Measurements from ENCODE around the gene PRIMPOL.
"Not testable (repeated sequence)": the region's sequence is repeated elsewhere in the genome, so short reads cannot be mapped to it uniquely, and the experiment has no call there.

The PRIMPOL gene

GRCh38 chr4:184729946-184730345 is 80.4 kb downstream of the PRIMPOL start:
- POLR2A ChIA-PET = no interaction called here
- Histone ChIP-seq H3K9me3 (ENCODE audit: control extremely low read depth in 1 of 5, control insufficient read depth in 4 of 5, insufficient read depth in 2 of 5, low read depth in 1 of 5, low read length in 4 of 5) (peaks cover 0 to 8% (median 0%) of the 10 kb centered on the region in 5 experiments), H3K27ac (ENCODE audit: insufficient read depth in 1 of 2, low read depth in 1 of 2, low read length in 2 of 2, poor library complexity in 1 of 2, severe bottlenecking in 2 of 2) (no peak overlapping the region), H3K4me3 (ENCODE audit: control insufficient read depth in 1 of 7, extremely low read depth in 1 of 7, insufficient read depth in 4 of 7, low read depth in 2 of 7, low read length in 6 of 7) (no peak overlapping the region), H3K27me3 (replicated peaks in 2 of 5; ENCODE audit: control insufficient read depth in 4 of 5, insufficient read depth in 5 of 5, low read length in 4 of 5) (no peaks in the 10 kb centered on the region), H3K4me1 (ENCODE audit: control extremely low read depth in 1 of 4, control insufficient read depth in 4 of 4, insufficient read depth in 4 of 4, low read length in 3 of 4) (peaks cover 4 to 30% (median 19%) of the 10 kb centered on the region in 4 experiments), H3K36me3 (ENCODE audit: control insufficient read depth in 4 of 4, insufficient read depth in 4 of 4, low read length in 3 of 4) (peaks cover 9 to 61% (median 22%) of the 10 kb centered on the region in 4 experiments)
- DNase-seq = no peak
- CTCF ChIA-PET = no interaction called here
- 97% methylated on average over 4 of the region's 5 CpGs for WGBS (ENCODE audit: insufficient coverage)

GRCh38 chr4:184731056-184731455 is 81.5 kb downstream of the PRIMPOL start:
- WGBS (ENCODE audit: insufficient coverage) = 93% methylated on average over 2 of the region's 6 CpGs
- DNase-seq = no peak
- H3K4me1 ChIP-seq (ENCODE audit: control extremely low read depth in 1 of 4, control insufficient read depth in 4 of 4, insufficient read depth in 4 of 4, low read length in 3 of 4) = peaks cover 4 to 31% (median 19%) of the 10 kb centered on the region in 4 experiments
- peaks cover 0 to 8% (median 0%) of the 10 kb centered on the region in 5 experiments for H3K9me3 ChIP-seq (ENCODE audit: control extremely low read depth in 1 of 5, control insufficient read depth in 4 of 5, insufficient read depth in 2 of 5, low read depth in 1 of 5, low read length in 4 of 5)
- no peak overlapping the region for H3K27ac ChIP-seq (ENCODE audit: insufficient read depth in 1 of 2, low read depth in 1 of 2, low read length in 2 of 2, poor library complexity in 1 of 2, severe bottlenecking in 2 of 2)
- no peak overlapping the region for H3K4me3 ChIP-seq (ENCODE audit: control insufficient read depth in 1 of 7, extremely low read depth in 1 of 7, insufficient read depth in 4 of 7, low read depth in 2 of 7, low read length in 6 of 7)
- POLR2A ChIA-PET = no interaction called here
- CTCF ChIA-PET = no interaction called here
- H3K36me3 ChIP-seq (ENCODE audit: control insufficient read depth in 4 of 4, insufficient read depth in 4 of 4, low read length in 3 of 4) = peaks cover 9 to 50% (median 19%) of the 10 kb centered on the region in 4 experiments
- H3K27me3 ChIP-seq (replicated peaks in 2 of 5; ENCODE audit: control insufficient read depth in 4 of 5, insufficient read depth in 5 of 5, low read length in 4 of 5) = no peaks in the 10 kb centered on the region

GRCh38 chr4:184732126-184732525 is 82.6 kb downstream of the PRIMPOL start:
- POLR2A ChIA-PET = no interaction called here

GRCh38 chr4:184733654-184734524 is 84.4 kb downstream of the PRIMPOL start, which contains the start of gene CENPU:
CENPU (minus strand) TSS chr4:184734096; CDS start chr4:184734062, 34 bp downstream.
- Histone ChIP-seq H3K4me3 (ENCODE audit: control insufficient read depth in 1 of 7, extremely low read depth in 1 of 7, insufficient read depth in 4 of 7, low read depth in 2 of 7, low read length in 6 of 7) (peak within 1 kb of the TSS; percentile 75 to 99 (median 94)), H3K4me1 (ENCODE audit: control extremely low read depth in 1 of 4, control insufficient read depth in 4 of 4, insufficient read depth in 4 of 4, low read length in 3 of 4) (peaks cover 4 to 28% (median 18%) of the 10 kb centered on the region in 4 experiments), H3K27me3 (replicated peaks in 2 of 5; ENCODE audit: control insufficient read depth in 4 of 5, insufficient read depth in 5 of 5, low read length in 4 of 5) (no peaks in the 10 kb centered on the region), H3K36me3 (ENCODE audit: control insufficient read depth in 4 of 4, insufficient read depth in 4 of 4, low read length in 3 of 4) (peaks cover 0 to 26% (median 5%) of the 10 kb centered on the region in 4 experiments), H3K9me3 (ENCODE audit: control extremely low read depth in 1 of 5, control insufficient read depth in 4 of 5, insufficient read depth in 2 of 5, low read depth in 1 of 5, low read length in 4 of 5) (no peaks in the 10 kb centered on the region), H3K27ac (ENCODE audit: insufficient read depth in 1 of 2, low read depth in 1 of 2, low read length in 2 of 2, poor library complexity in 1 of 2, severe bottlenecking in 2 of 2) (peak within 1 kb of the TSS; percentile 15 to 75)
- CTCF ChIA-PET = interaction anchor here (0.6 to 1.7 kb wide), 11 partner anchors 11 to 471 kb away, joined by 3 to 9 read pairs (median 4); no protein-coding TSS in a partner anchor
- WGBS (ENCODE audit: insufficient coverage) = 0% methylated on average over 55 of the region's 69 CpGs
- POLR2A ChIA-PET = interaction anchor here (0.6 to 1.5 kb wide), 4 partner anchors 12 to 85 kb away, joined by 3 to 7 read pairs (median 5); partner anchors contain the start of genes CASP3 and PRIMPOL
- peak; percentile 99 for DNase-seq

More at GRCh38 chr4:184732126-184732525, 82.6 kb downstream of the PRIMPOL start:
- Histone ChIP-seq H3K9me3 (ENCODE audit: control extremely low read depth in 1 of 5, control insufficient read depth in 4 of 5, insufficient read depth in 2 of 5, low read depth in 1 of 5, low read length in 4 of 5) (peaks cover 0 to 8% (median 0%) of the 10 kb centered on the region in 5 experiments), H3K4me1 (ENCODE audit: control extremely low read depth in 1 of 4, control insufficient read depth in 4 of 4, insufficient read depth in 4 of 4, low read length in 3 of 4) (peaks cover 4 to 30% (median 17%) of the 10 kb centered on the region in 4 experiments), H3K27me3 (replicated peaks in 2 of 5; ENCODE audit: control insufficient read depth in 4 of 5, insufficient read depth in 5 of 5, low read length in 4 of 5) (no peaks in the 10 kb centered on the region), H3K4me3 (ENCODE audit: control insufficient read depth in 1 of 7, extremely low read depth in 1 of 7, insufficient read depth in 4 of 7, low read depth in 2 of 7, low read length in 6 of 7) (peak overlapping the region in 4 of 7 experiments; percentile 88 to 99 (median 98)), H3K27ac (ENCODE audit: insufficient read depth in 1 of 2, low read depth in 1 of 2, low read length in 2 of 2, poor library complexity in 1 of 2, severe bottlenecking in 2 of 2) (no peak overlapping the region), H3K36me3 (ENCODE audit: control insufficient read depth in 4 of 4, insufficient read depth in 4 of 4, low read length in 3 of 4) (peaks cover 9 to 43% (median 19%) of the 10 kb centered on the region in 4 experiments)
- no peak for DNase-seq
- WGBS (ENCODE audit: insufficient coverage) = 90% methylated on average over 2 of the region's 4 CpGs
- CTCF ChIA-PET = interaction anchor here (1.7 kb wide), 1 partner anchor 9 kb away, joined by 4 read pairs; no protein-coding TSS in a partner anchor

GRCh38 chr4:184734758-184735157 is 85.2 kb downstream of the PRIMPOL start:
- Histone ChIP-seq H3K4me3 (ENCODE audit: control insufficient read depth in 1 of 7, extremely low read depth in 1 of 7, insufficient read depth in 4 of 7, low read depth in 2 of 7, low read length in 6 of 7) (peak overlapping the region in 6 of 7 experiments; percentile 48 to 99 (median 96)), H3K27ac (ENCODE audit: insufficient read depth in 1 of 2, low read depth in 1 of 2, low read length in 2 of 2, poor library complexity in 1 of 2, severe bottlenecking in 2 of 2) (peak overlapping the region in 1 of 2 experiments; percentile 65)
- DNase-seq = no peak

GRCh38 chr4:184739575-184739974 is 90.0 kb downstream of the PRIMPOL start:
- CTCF ChIA-PET = interaction anchor here (1.0 to 5.0 kb wide), 4 partner anchors 12 to 354 kb away, joined by 3 to 22 read pairs (median 3); no protein-coding TSS in a partner anchor
- H3K4me3 ChIP-seq (ENCODE audit: control insufficient read depth in 1 of 7, extremely low read depth in 1 of 7, insufficient read depth in 4 of 7, low read depth in 2 of 7, low read length in 6 of 7); POLR2A ChIA-PET; H3K27me3 ChIP-seq (replicated peaks in 2 of 5; ENCODE audit: control insufficient read depth in 4 of 5, insufficient read depth in 5 of 5, low read length in 4 of 5); H3K27ac ChIP-seq (ENCODE audit: insufficient read depth in 1 of 2, low read depth in 1 of 2, low read length in 2 of 2, poor library complexity in 1 of 2, severe bottlenecking in 2 of 2); H3K9me3 ChIP-seq (ENCODE audit: control extremely low read depth in 1 of 5, control insufficient read depth in 4 of 5, insufficient read depth in 2 of 5, low read depth in 1 of 5, low read length in 4 of 5); H3K36me3 ChIP-seq (ENCODE audit: control insufficient read depth in 4 of 4, insufficient read depth in 4 of 4, low read length in 3 of 4): not testable (repeated sequence)
- H3K4me1 ChIP-seq (ENCODE audit: control extremely low read depth in 1 of 4, control insufficient read depth in 4 of 4, insufficient read depth in 4 of 4, low read length in 3 of 4) = peaks cover 0 to 18% (median 7%) of the 10 kb centered on the region in 4 experiments
- peak; percentile 61 to 82 (median 80) for DNase-seq
- WGBS (ENCODE audit: insufficient coverage) = no CpG with 5 or more reads among the region's 1 CpG

More at GRCh38 chr4:184734758-184735157, 85.2 kb downstream of the PRIMPOL start:
- WGBS (ENCODE audit: insufficient coverage) = 0% methylated on average over 1 of the region's 6 CpGs
- peaks cover 4 to 36% (median 21%) of the 10 kb centered on the region in 4 experiments for H3K4me1 ChIP-seq (ENCODE audit: control extremely low read depth in 1 of 4, control insufficient read depth in 4 of 4, insufficient read depth in 4 of 4, low read length in 3 of 4)
- no peaks in the 10 kb centered on the region for H3K9me3 ChIP-seq (ENCODE audit: control extremely low read depth in 1 of 5, control insufficient read depth in 4 of 5, insufficient read depth in 2 of 5, low read depth in 1 of 5, low read length in 4 of 5)
- peaks cover 0 to 17% (median 2%) of the 10 kb centered on the region in 4 experiments for H3K36me3 ChIP-seq (ENCODE audit: control insufficient read depth in 4 of 4, insufficient read depth in 4 of 4, low read length in 3 of 4)
- no peaks in the 10 kb centered on the region for H3K27me3 ChIP-seq (replicated peaks in 2 of 5; ENCODE audit: control insufficient read depth in 4 of 5, insufficient read depth in 5 of 5, low read length in 4 of 5)
- ChIA-PET CTCF (interaction anchor here (1.0 to 1.7 kb wide), 5 partner anchors 11 to 472 kb away, joined by 3 to 9 read pairs (median 3); no protein-coding TSS in a partner anchor), POLR2A (no interaction called here)
